Ishikawa (cell line): ENCODE data around the gene TOMM40.

Source experiments
- CEBPB ChIP-seq: IDR thresholded peaks from 2 replicates; pipeline ENCODE4 v1.6.1; 2012
- CREB1 ChIP-seq: IDR thresholded peaks from 2 replicates; pipeline ENCODE4 v1.6.1; 2012; ENCODE audit warnings: low read depth
- EP300 ChIP-seq: IDR thresholded peaks from 2 replicates; pipeline ENCODE4 v1.6.1; 2012; ENCODE audit warnings: borderline replicate concordance
- MAX ChIP-seq: IDR thresholded peaks from 2 replicates; pipeline ENCODE4 v1.6.1; 2012
- RAD21 ChIP-seq: IDR thresholded peaks from 2 replicates; pipeline ENCODE4 v1.6.1; 2012; ENCODE audit warnings: low read depth
- REST ChIP-seq: IDR thresholded peaks from 2 replicates; pipeline ENCODE4 v1.6.1; 2012; ENCODE audit warnings: low read depth, mild to moderate bottlenecking
- TAF1 ChIP-seq: IDR thresholded peaks from 2 replicates; pipeline ENCODE4 v1.6.1; 2012; ENCODE audit warnings: low read depth, mild to moderate bottlenecking
- TCF12 ChIP-seq: IDR thresholded peaks from 2 replicates; pipeline ENCODE4 v1.6.1; 2012; ENCODE audit warnings: low read depth
- USF1 ChIP-seq: IDR thresholded peaks from 2 replicates; pipeline ENCODE4 v1.6.1; 2012
- YY1 ChIP-seq: IDR thresholded peaks from 2 replicates; pipeline ENCODE4 v1.6.1; 2012; ENCODE audit warnings: low read depth

- TF ChIP-seq EP300 (no peak), USF1 (no peak), CREB1 (no peak), MAX (no peak), RAD21 (peak; percentile 72), TAF1 (no peak), REST (no peak), TCF12 (no peak), YY1 (no peak), CEBPB (no peak)
Measured at GRCh38 chr19:44903602-44904425, 12.8 kb downstream of the TOMM40 start.
